GM12878 (cell line): ENCODE results near the gene CFAP70. TPM values are rescaled to one million over a fixed set of nuclear protein-coding genes. Genes with fewer than 3 reads are reported as not detected.

Experiments
- ATAC-seq: fragments of 200-7000 bp; cut with Tn5 transposase; 3 replicates; pipeline ENCODE4 v1.9.1; 2020; ENCODE audit warnings: mild to moderate bottlenecking, moderate library complexity
- BruUV-seq: library from RNA; stranded (reverse); fragments of 400-500 nt; replicated peaks from 2 replicates; lab custom pipeline; 2021; lab: Mats Ljungman, UMichigan
- CTCF ChIA-PET: fragments of 300-600 bp; sonication (Branson Sonifier 250); formaldehyde crosslinking; extraction: SDS; loops from one replicate; lab custom pipeline; 2021; ENCODE audit warnings: inconsistent platforms; lab: Yijun Ruan, JAX
- POLR2A ChIA-PET: fragments of 350-600 bp; formaldehyde crosslinking; extraction: SDS; loops from one replicate; lab custom pipeline; 2021; ENCODE audit warnings: inconsistent platforms; lab: Charles Lee
- RAD21 ChIA-PET: fragments of 300-600 bp; sonication (Branson Sonifier 250); formaldehyde crosslinking; loops from one replicate; lab custom pipeline; 2023; ENCODE audit warnings: antibody characterized with exemption; ENCODE audit not compliant: unreplicated experiment; lab: Charles Lee
- SMC1A ChIA-PET: fragments of 300-600 bp; sonication (Branson Sonifier 250); formaldehyde crosslinking; loops from one replicate; lab custom pipeline; 2023; ENCODE audit not compliant: unreplicated experiment, uncharacterized antibody; lab: Charles Lee
- DNase-seq: peaks from one replicate; pipeline ENCODE4 v3.0.0-alpha.2; 2011; ENCODE audit warnings: low read depth, low spot score
- FAIRE-seq: peaks from 3 replicates; lab custom pipeline; 2011; peaks lifted over from hg19 to GRCh38; lab: Jason Lieb, UNC
- H2AFZ ChIP-seq: 2 replicates; pipeline ENCODE4 v1.6.0; 2011; ENCODE audit warnings: low read depth, low read length, control low read depth; ENCODE audit not compliant: control insufficient read depth
- H3K27ac ChIP-seq: 2 replicates; pipeline ENCODE4 v1.5.1; 2011; ENCODE audit warnings: control low read depth; ENCODE audit not compliant: control insufficient read depth, insufficient read depth
- H3K27me3 ChIP-seq, 2 experiments: replicated peaks in 1 of 2; 2 replicates each; pipeline versions ENCODE4 v1.6.0 to v1.6.1; 2011; ENCODE audit warnings: low read length in 1 of 2; ENCODE audit not compliant: control insufficient read depth in 2 of 2, insufficient read depth in 2 of 2
- H3K36me3 ChIP-seq, 2 experiments: 2 replicates each; pipeline ENCODE4 v1.5.1; 2011; ENCODE audit warnings: low read length in 1 of 2; ENCODE audit not compliant: control insufficient read depth in 2 of 2, insufficient read depth in 2 of 2
- H3K4me1 ChIP-seq: 2 replicates; pipeline ENCODE4 v1.6.1; 2011; ENCODE audit warnings: mild to moderate bottlenecking, low read length, moderate library complexity, mixed read lengths; ENCODE audit not compliant: control insufficient read depth, insufficient read depth
- H3K4me2 ChIP-seq: 2 replicates; pipeline ENCODE4 v1.6.0; 2011; ENCODE audit warnings: control low read depth; ENCODE audit not compliant: control insufficient read depth, insufficient read depth
- H3K4me3 ChIP-seq: fragments of 200-600 bp; sonication (generic); 2 replicates; pipeline ENCODE4 v1.5.1; 2016
- H3K79me2 ChIP-seq: 2 replicates; pipeline ENCODE4 v1.6.0; 2011; ENCODE audit warnings: low read length; ENCODE audit not compliant: control insufficient read depth, insufficient read depth
- H3K9ac ChIP-seq: 2 replicates; pipeline ENCODE4 v1.8.0; 2011; ENCODE audit warnings: low read length, control low read depth, mixed read lengths; ENCODE audit not compliant: control insufficient read depth, insufficient read depth
- H3K9me3 ChIP-seq: replicated peaks from 3 replicates; pipeline ENCODE4 v1.5.1; 2011; ENCODE audit warnings: mild to moderate bottlenecking, low read length; ENCODE audit not compliant: control insufficient read depth, insufficient read depth
- H4K20me1 ChIP-seq: 2 replicates; pipeline ENCODE4 v1.6.0; 2011; ENCODE audit not compliant: control insufficient read depth, insufficient read depth
- BRCA1 ChIP-seq: IDR thresholded peaks from 2 replicates; pipeline ENCODE4 v1.6.1; 2011; ENCODE audit warnings: low read depth, low read length, improper control_type of control experiment
- CHD1 ChIP-seq: IDR thresholded peaks from 2 replicates; pipeline ENCODE4 v1.6.1; 2012; ENCODE audit warnings: low read depth, low read length, improper control_type of control experiment
- CHD4 ChIP-seq: fragments of 200-600 bp; sonication (generic); IDR thresholded peaks from 2 replicates; pipeline ENCODE4 v1.6.1; 2016; ENCODE audit warnings: mild to moderate bottlenecking
- CREM ChIP-seq: IDR thresholded peaks from 2 replicates; pipeline ENCODE4 v1.6.1; 2014; ENCODE audit warnings: antibody characterized with exemption, low read depth
- EP300 ChIP-seq, 2 experiments: fragments of 150-350 bp in 1 of 2; IDR thresholded peaks; 2 replicates each; pipeline ENCODE4 v1.6.1; 2011 to 2012; ENCODE audit warnings: low read depth in 2 of 2, low read length in 2 of 2, borderline replicate concordance in 1 of 2, improper control_type of control experiment in 1 of 2, inconsistent platforms in 1 of 2; ENCODE audit not compliant: control insufficient read depth in 1 of 2
- MEF2B ChIP-seq: fragments of 450-650 bp; IDR thresholded peaks from 2 replicates; pipeline ENCODE4 v1.6.1; 2018; ENCODE audit warnings: mild to moderate bottlenecking, moderate library complexity; ENCODE audit not compliant: partially characterized antibody, poor library complexity, severe bottlenecking
- MTA2 ChIP-seq: fragments of 450-650 bp; IDR thresholded peaks from 2 replicates; pipeline ENCODE4 v1.6.1; 2016; ENCODE audit warnings: low read depth, mild to moderate bottlenecking, moderate library complexity
- NR2F1 ChIP-seq: fragments of 450-650 bp; conservative IDR thresholded peaks from 2 replicates; pipeline ENCODE4 v1.6.1; 2017; ENCODE audit warnings: mild to moderate bottlenecking
- SPI1 ChIP-seq: IDR thresholded peaks from 2 replicates; pipeline ENCODE4 v1.6.1; 2011; ENCODE audit warnings: low read depth, mild to moderate bottlenecking, low read length, moderate library complexity, borderline replicate concordance; ENCODE audit not compliant: insufficient read depth
- SUZ12 ChIP-seq: fragments of 200-600 bp; sonication (generic); IDR thresholded peaks from one replicate; pipeline ENCODE4 v1.6.1; 2018; ENCODE audit warnings: antibody characterized with exemption, mild to moderate bottlenecking; ENCODE audit not compliant: unreplicated experiment
- ZBTB11 ChIP-seq: fragments of 450-650 bp; formaldehyde crosslinking; IDR thresholded peaks from 2 replicates; pipeline ENCODE4 v1.5.0; 2022; ENCODE audit warnings: mild to moderate bottlenecking, missing genetic modification characterization
- ZNF217 ChIP-seq: fragments of 450-650 bp; IDR thresholded peaks from 2 replicates; pipeline ENCODE4 v1.6.1; 2017; ENCODE audit warnings: antibody characterized with exemption, mild to moderate bottlenecking
- WGBS: methylation state at CpG from one replicate; pipeline ENCODE4 v1.1.6; 2016; ENCODE audit warnings: low lambda C conversion rate; ENCODE audit not compliant: insufficient replicate concordance, insufficient coverage; ENCODE audit errors: missing lambda C conversion rate; 5-methylcytosine and 5-hydroxymethylcytosine counted together
- in situ Hi-C: fragments of 300-500 bp; cut with MboI; formaldehyde crosslinking; loops from 9 replicates; pipeline ENCODE4 v1.14.3; 2018; ENCODE audit warnings: mixed read lengths
- intact Hi-C: fragments of 100-400 bp; cut with micrococcal nuclease; formaldehyde crosslinking; loops from one replicate; pipeline ENCODE4 v1.14.2; 2022; ENCODE audit not compliant: unreplicated experiment
- polyA plus RNA-seq, 11 experiments: library from polyadenylated mRNA; depleted of rRNA in 4 of 11; unstranded in 6 of 11; stranded (reverse) in 5 of 11; fragments of >200 nt; fragmentation: Nextera tagmentation in 4 of 11; fragmentation: Illumina TruSeq in 1 of 11; extraction: Ambion mirVana in 4 of 11; extraction: Trizol in 1 of 11; gene quantifications; 1 replicate in 1 of 11; 2 replicates in 10 of 11; pipeline versions ENCODE4 v1.2.1 to v1.2.3, GENCODE V29; 2011 to 2016; ENCODE audit warnings: inconsistent platforms in 2 of 11, missing spikeins in 2 of 11, low read depth in 1 of 11
- total RNA-seq, 4 experiments: library from RNA; depleted of rRNA in 3 of 4; stranded (reverse); fragments of >200 nt in 3 of 4; fragmentation: Illumina TruSeq in 1 of 4; extraction: Trizol in 1 of 4; gene quantifications; 2 replicates each; pipeline versions ENCODE4 v1.2.1 to v1.2.3, GENCODE V29; 2013 to 2021
- TF ChIP-seq, protein P1 (sequence below): fragments of 450-650 bp; IDR thresholded peaks from 2 replicates; pipeline ENCODE4 v1.6.1; 2016; ENCODE audit warnings: mild to moderate bottlenecking
- TF ChIP-seq, protein P2 (sequence below): fragments of 450-650 bp; conservative IDR thresholded peaks from 2 replicates; pipeline ENCODE4 v1.6.1; 2017; ENCODE audit warnings: mild to moderate bottlenecking, moderate library complexity

CFAP70 gene
- total and polyA plus RNA-seq, 10 of the 15 experiments (the other 5 are each of a cell fraction or from before 2014, with no cell fraction given), result 0.21 to 1.1 (median 0.42) TPM

- TF ChIP-seq MEF2B (no peak), ZBTB11 (no peak), CHD1 (no peak), BRCA1 (no peak), MTA2 (no peak), SUZ12 (no peak), CHD4 (no peak)
Observed at GRCh38 chr10:73262105-73262730, 96.4 kb downstream of the CFAP70 start (continued).

DNA sequence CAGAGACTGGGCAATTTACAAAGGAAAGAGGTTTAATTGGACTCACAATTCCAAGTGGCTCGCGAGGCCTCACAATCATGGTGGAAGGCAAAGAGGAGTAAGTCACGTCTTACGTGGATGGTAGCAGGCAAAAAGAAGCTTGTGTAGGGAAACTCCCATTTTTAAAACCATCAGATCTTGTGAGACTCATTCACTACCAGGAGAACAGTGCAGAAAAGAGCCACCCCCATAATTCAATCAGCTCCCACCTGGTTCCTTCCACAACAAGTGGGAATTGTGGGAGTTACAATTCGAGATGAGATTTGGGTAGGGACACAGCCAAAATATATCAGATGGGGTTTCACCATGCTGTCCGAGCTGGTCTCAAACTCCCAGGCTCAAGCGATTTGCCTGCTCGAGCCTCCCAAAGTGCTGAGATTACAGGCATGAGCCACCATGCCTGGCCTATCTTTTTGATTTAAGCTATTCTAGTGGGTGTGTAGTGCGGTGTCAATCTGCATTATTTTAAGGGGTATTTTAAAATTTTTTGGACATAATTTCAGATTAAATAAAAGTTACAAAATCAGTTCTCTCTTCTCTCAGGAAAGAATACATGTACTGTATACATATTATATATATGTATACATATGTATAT, 97.2 kb downstream of the CFAP70 start:
- no peaks in the 10 kb centered on the region for H3K4me1 ChIP-seq
- no peaks in the 10 kb centered on the region for H3K36me3 ChIP-seq
- H2AFZ ChIP-seq, result no peak overlapping the region
- H4K20me1 ChIP-seq, result no peaks in the 10 kb centered on the region
- no peak overlapping the region for H3K4me2 ChIP-seq
- FAIRE-seq, result no peak
- CTCF ChIA-PET, result interaction anchor here (0.8 to 3.1 kb wide), 2 partner anchors 15 to 383 kb away, joined by 3 to 8 read pairs; no protein-coding TSS in a partner anchor
- H3K27ac ChIP-seq, result no peak overlapping the region
- SMC1A ChIA-PET, result no interaction called here
- in situ Hi-C loops (no loop called here), intact Hi-C loops (no loop called here)
- H3K27me3 ChIP-seq, result no peaks in the 10 kb centered on the region
- DNase-seq, result no peak
- no peaks in the 10 kb centered on the region; the same call in 2 of the 3 replicates for H3K9me3 ChIP-seq
- no peak overlapping the region for H3K9ac ChIP-seq
- no peak overlapping the region for H3K4me3 ChIP-seq
- no peaks in the 10 kb centered on the region for H3K79me2 ChIP-seq
- BruUV-seq, result no TSS peak
- POLR2A ChIA-PET, result interaction anchor here (0.6 kb wide), 1 partner anchor 137 kb away, joined by 3 read pairs; no protein-coding TSS in a partner anchor
- 66% methylated on average over 9 of the region's 9 CpGs for WGBS
- RAD21 ChIA-PET, result no interaction called here
- ATAC-seq, result no peak
- TF ChIP-seq EP300 (IDR thresholded peaks at IDR 0.05; ENCODE audit: borderline replicate concordance in 1 of 2, control insufficient read depth in 1 of 2, low read depth in 2 of 2, low read length in 2 of 2) (no peak), SPI1 (no peak), ZNF217 (no peak), NR2F1 (no peak), CREM (no peak), CHD4 (no peak), BRCA1 (no peak)
- TF ChIP-seq, protein P1, sequence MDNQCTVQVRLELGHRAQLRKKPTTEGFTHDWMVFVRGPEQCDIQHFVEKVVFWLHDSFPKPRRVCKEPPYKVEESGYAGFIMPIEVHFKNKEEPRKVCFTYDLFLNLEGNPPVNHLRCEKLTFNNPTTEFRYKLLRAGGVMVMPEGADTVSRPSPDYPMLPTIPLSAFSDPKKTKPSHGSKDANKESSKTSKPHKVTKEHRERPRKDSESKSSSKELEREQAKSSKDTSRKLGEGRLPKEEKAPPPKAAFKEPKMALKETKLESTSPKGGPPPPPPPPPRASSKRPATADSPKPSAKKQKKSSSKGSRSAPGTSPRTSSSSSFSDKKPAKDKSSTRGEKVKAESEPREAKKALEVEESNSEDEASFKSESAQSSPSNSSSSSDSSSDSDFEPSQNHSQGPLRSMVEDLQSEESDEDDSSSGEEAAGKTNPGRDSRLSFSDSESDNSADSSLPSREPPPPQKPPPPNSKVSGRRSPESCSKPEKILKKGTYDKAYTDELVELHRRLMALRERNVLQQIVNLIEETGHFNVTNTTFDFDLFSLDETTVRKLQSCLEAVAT, result no peak
- TF ChIP-seq, protein P2, sequence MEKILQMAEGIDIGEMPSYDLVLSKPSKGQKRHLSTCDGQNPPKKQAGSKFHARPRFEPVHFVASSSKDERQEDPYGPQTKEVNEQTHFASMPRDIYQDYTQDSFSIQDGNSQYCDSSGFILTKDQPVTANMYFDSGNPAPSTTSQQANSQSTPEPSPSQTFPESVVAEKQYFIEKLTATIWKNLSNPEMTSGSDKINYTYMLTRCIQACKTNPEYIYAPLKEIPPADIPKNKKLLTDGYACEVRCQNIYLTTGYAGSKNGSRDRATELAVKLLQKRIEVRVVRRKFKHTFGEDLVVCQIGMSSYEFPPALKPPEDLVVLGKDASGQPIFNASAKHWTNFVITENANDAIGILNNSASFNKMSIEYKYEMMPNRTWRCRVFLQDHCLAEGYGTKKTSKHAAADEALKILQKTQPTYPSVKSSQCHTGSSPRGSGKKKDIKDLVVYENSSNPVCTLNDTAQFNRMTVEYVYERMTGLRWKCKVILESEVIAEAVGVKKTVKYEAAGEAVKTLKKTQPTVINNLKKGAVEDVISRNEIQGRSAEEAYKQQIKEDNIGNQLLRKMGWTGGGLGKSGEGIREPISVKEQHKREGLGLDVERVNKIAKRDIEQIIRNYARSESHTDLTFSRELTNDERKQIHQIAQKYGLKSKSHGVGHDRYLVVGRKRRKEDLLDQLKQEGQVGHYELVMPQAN, result no peak
